Measurements from ENCODE around the gene CCL14. TPM values are rescaled to one million over a fixed set of nuclear protein-coding genes. Genes with fewer than 3 reads are reported as not detected.
A peak's percentile ranks its signal among the peaks of the same experiment; 100 is the strongest.

CCL14 gene
- total RNA-seq, 1 donor from 2014 or later, result 20.7 TPM

- Histone ChIP-seq H3K4me3 (no peak overlapping the region), H3K9me3 (no peaks in the 10 kb centered on the region), H3K36me3 (no peaks in the 10 kb centered on the region), H3K27ac (no peak overlapping the region), H3K4me1 (peaks cover 5% of the 10 kb centered on the region), H3K27me3 (ENCODE audit: low read depth) (no peaks in the 10 kb centered on the region)
- no peak for DNase-seq
- intact Hi-C loops (cut with DNase I), result no loop called here
- no peak for ATAC-seq
- no peak for TF ChIP-seq CTCF (IDR thresholded peaks at IDR 0.05)
These were observed 8.2 kb downstream of the CCL14 start for GRCh38 chr17:35978346-35978745.

GRCh38 chr17:35977509-35977908 is 9.0 kb downstream of the CCL14 start:
- H3K36me3 ChIP-seq, result no peaks in the 10 kb centered on the region
- intact Hi-C loops (cut with DNase I), result no loop called here
- TF ChIP-seq CTCF (IDR thresholded peaks at IDR 0.05), result no peak
- no peak overlapping the region for H3K27ac ChIP-seq
- peak in 1 of 2 donors; percentile 7 for ATAC-seq
- no peak overlapping the region for H3K4me3 ChIP-seq
- DNase-seq, result no peak
- peaks cover 9% of the 10 kb centered on the region for H3K4me1 ChIP-seq
- no peaks in the 10 kb centered on the region for H3K27me3 ChIP-seq (ENCODE audit: low read depth)
- H3K9me3 ChIP-seq, result no peaks in the 10 kb centered on the region

GRCh38 chr17:35973333-35974260 is 12.9 kb downstream of the CCL14 start:
- no peak for TF ChIP-seq CTCF (IDR thresholded peaks at IDR 0.05)
- Histone ChIP-seq H3K27me3 (ENCODE audit: low read depth) (no peaks in the 10 kb centered on the region), H3K9me3 (no peaks in the 10 kb centered on the region), H3K4me3 (no peak overlapping the region), H3K36me3 (no peaks in the 10 kb centered on the region), H3K27ac (peak overlapping the region; percentile 24), H3K4me1 (peaks cover 15% of the 10 kb centered on the region)
- no peak for ATAC-seq
- DNase-seq, result no peak
- intact Hi-C loops (cut with DNase I), result no loop called here

- DNase-seq (no peak), ATAC-seq (no peak)
- H3K36me3 ChIP-seq, result no peaks in the 10 kb centered on the region
- H3K27ac ChIP-seq, result no peak overlapping the region
- no peak for TF ChIP-seq CTCF (IDR thresholded peaks at IDR 0.05)
- H3K4me1 ChIP-seq, result peaks cover 15% of the 10 kb centered on the region
- H3K9me3 ChIP-seq, result no peaks in the 10 kb centered on the region
- no peak overlapping the region for H3K4me3 ChIP-seq
- no peaks in the 10 kb centered on the region for H3K27me3 ChIP-seq (ENCODE audit: low read depth)
- intact Hi-C loops (cut with DNase I), result no loop called here
These were observed 13.6 kb downstream of the CCL14 start for GRCh38 chr17:35972945-35973332.

GRCh38 chr17:35972535-35972934 is 14.0 kb downstream of the CCL14 start:
- no peaks in the 10 kb centered on the region for H3K36me3 ChIP-seq
- TF ChIP-seq CTCF (IDR thresholded peaks at IDR 0.05), result no peak
- no peak overlapping the region for H3K27ac ChIP-seq
- no peak for DNase-seq
- no peaks in the 10 kb centered on the region for H3K9me3 ChIP-seq
- no peak overlapping the region for H3K4me3 ChIP-seq
- no peak for ATAC-seq
- H3K27me3 ChIP-seq (ENCODE audit: low read depth), result no peaks in the 10 kb centered on the region
- peaks cover 15% of the 10 kb centered on the region for H3K4me1 ChIP-seq
- intact Hi-C loops (cut with DNase I), result no loop called here

Measured in lower lobe of right lung (tissue), 2 donors.